ENCODE measurements around the gene PARVG.

The PARVG gene

GRCh38 chr22:44157916-44158618 lies 22.7 kb upstream of the PARVG start:
- no peak for DNase-seq

- no peak for DNase-seq
These were observed 21.9 kb upstream of the PARVG start for GRCh38 chr22:44158816-44159215.

- DNase-seq, result no peak
These were observed 21.5 kb upstream of the PARVG start for GRCh38 chr22:44159221-44159620.

GRCh38 chr22:44159811-44160210 lies 20.9 kb upstream of the PARVG start:
- DNase-seq, result no peak

GRCh38 chr22:44160421-44160820 lies 20.3 kb upstream of the PARVG start:
- no peak for DNase-seq

- DNase-seq, result no peak
These were observed 19.1 kb upstream of the PARVG start for GRCh38 chr22:44161673-44162072.

- DNase-seq, result no peak
These were observed 17.8 kb upstream of the PARVG start for GRCh38 chr22:44162960-44163359.

- DNase-seq, result no peak
These were observed 17.2 kb upstream of the PARVG start for GRCh38 chr22:44163536-44163935.

GRCh38 chr22:44164031-44164430 lies 16.7 kb upstream of the PARVG start:
- DNase-seq, result no peak

GRCh38 chr22:44165286-44165874 lies 15.3 kb upstream of the PARVG start:
- DNase-seq, result no peak

- DNase-seq, result no peak
These were observed 14.0 kb upstream of the PARVG start for GRCh38 chr22:44166498-44167276.

- no peak for DNase-seq
These were observed 13.2 kb upstream of the PARVG start for GRCh38 chr22:44167501-44167900.

- DNase-seq, result no peak
These were observed 12.5 kb upstream of the PARVG start for GRCh38 chr22:44168206-44168605.

GRCh38 chr22:44170470-44170869 lies 10.3 kb upstream of the PARVG start:
- DNase-seq, result no peak

- no peak for DNase-seq
These were observed 9.2 kb upstream of the PARVG start for GRCh38 chr22:44171561-44171960.

- DNase-seq, result no peak
These were observed 8.2 kb upstream of the PARVG start for GRCh38 chr22:44172370-44173108.

GRCh38 chr22:44173154-44173553 lies 7.6 kb upstream of the PARVG start:
- no peak for DNase-seq

GRCh38 chr22:44175676-44176075 lies 5.0 kb upstream of the PARVG start:
- DNase-seq, result no peak

GRCh38 chr22:44179196-44179988 lies 1.3 kb upstream of the PARVG start:
- DNase-seq, result no peak

- DNase-seq, result no peak
These were observed 578 bp upstream of the PARVG start for GRCh38 chr22:44179989-44180705.

- no peak for DNase-seq
These were observed 547 bp downstream of the PARVG start for GRCh38 chr22:44181033-44181911.

All from cortex of kidney (tissue), 1 donor.